GM20431 (cell line): ENCODE measurements around the gene CELF5.
"Not testable (repeated sequence)": the region's sequence is repeated elsewhere in the genome, so short reads cannot be mapped to it uniquely, and the experiment has no call there.

Source experiments
- in situ Hi-C: fragments of 300-500 bp; cut with MseI, MboI; formaldehyde crosslinking; loops from one replicate; pipeline ENCODE4 v1.15.0; 2020; ENCODE audit warnings: low sequenced_read_pairs; ENCODE audit not compliant: unreplicated experiment

Gene CELF5

DNA sequence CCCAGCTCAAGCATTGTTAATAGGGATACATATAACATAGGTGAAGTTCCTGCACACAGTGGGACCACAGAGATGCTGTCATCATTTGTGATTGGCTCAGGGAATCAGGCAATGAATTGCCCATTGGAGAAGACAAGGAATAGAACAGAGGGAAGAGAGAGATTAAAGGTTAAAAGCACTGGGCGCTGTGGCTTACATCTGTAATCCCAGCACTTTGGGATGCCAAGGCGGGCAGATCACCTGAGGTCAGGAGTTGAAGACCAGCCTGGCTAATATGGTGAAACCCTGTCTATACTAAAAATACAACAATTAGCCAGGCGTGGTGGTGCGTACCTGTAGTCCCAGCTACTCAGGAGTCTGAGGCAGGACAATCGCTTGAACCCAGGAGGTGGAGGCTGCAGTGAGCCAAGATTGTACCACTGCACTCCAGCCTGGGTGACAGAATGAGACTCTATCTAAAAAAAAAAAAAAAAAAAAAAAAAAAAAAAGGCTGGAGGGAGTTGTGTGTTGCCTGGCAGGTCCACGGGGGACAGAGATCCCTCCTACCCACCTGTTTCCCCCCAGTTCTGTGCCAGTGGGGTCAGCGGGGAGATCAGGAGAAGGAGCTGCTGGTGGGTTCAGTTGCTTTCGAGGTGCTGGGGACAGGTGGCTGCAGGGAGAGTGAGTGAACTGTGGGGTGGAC lies 110.4 kb downstream of the CELF5 start:
- in situ Hi-C loops, result loop anchor here (10.0 kb wide), 1 partner anchor 90 kb away; no protein-coding TSS in a partner anchor

DNA sequence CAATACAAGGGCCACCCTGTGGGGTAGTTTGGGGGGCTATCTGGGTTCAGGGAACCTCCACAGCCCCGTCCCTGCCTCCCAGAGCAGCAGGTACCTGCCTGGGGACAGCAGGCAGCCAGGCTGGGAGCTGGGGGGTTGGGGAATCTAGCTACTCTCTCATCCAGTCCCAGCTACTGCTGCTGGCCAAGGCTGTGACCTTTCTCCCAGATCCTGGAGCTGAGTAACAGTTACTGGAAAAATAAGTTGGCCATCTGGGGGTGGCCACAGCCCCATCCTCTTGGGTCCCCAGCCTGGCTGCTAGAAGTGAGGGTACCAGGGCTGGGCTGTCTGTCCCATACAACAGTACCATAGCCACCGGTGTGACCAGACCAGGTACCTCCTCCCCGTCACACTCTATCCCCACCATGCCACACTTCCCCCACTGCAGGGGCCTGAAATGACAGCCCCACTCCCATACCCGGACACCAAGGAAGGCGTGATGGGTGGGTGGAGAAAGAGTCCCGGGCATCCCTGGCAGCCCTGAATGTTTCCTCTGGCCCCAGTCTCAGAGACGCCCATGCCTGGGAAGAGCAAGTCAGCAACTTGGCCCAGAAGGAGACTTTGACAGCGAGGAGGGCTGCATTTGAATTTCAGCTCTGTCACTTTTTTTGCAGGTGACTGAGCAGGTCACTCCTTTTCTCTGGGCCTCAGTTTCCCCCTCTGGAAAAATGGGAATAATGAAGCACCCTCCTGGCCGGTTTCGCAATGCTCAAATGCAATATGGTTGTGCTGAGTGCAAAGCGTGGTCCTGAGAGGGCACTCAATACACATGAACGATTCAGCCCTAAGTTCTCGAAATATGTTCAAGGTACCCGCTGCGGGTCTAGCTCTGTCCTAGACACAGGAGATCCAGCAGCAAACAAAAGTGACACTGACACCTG lies 111.2 kb downstream of the CELF5 start:
- in situ Hi-C loops, result loop anchor here (10.0 kb wide), 1 partner anchor 89 kb away; no protein-coding TSS in a partner anchor

DNA sequence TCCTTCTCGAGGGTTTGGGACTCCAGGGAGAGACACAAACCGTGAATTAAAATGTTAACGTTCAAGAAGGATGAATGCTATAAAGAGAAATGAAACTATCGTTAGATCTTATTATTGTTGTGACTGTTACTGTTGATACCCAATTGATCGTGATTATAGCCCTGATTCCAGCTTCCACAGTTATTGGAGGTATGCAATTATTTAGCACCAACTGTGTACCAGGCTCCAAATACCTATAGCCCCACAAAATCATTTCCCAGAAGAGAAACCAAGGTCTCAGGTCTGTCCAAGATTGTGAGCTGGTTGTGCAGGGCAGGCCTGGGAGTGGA lies 111.9 kb downstream of the CELF5 start:
- in situ Hi-C loops, result loop anchor here (10.0 kb wide), 1 partner anchor 88 kb away; no protein-coding TSS in a partner anchor

DNA sequence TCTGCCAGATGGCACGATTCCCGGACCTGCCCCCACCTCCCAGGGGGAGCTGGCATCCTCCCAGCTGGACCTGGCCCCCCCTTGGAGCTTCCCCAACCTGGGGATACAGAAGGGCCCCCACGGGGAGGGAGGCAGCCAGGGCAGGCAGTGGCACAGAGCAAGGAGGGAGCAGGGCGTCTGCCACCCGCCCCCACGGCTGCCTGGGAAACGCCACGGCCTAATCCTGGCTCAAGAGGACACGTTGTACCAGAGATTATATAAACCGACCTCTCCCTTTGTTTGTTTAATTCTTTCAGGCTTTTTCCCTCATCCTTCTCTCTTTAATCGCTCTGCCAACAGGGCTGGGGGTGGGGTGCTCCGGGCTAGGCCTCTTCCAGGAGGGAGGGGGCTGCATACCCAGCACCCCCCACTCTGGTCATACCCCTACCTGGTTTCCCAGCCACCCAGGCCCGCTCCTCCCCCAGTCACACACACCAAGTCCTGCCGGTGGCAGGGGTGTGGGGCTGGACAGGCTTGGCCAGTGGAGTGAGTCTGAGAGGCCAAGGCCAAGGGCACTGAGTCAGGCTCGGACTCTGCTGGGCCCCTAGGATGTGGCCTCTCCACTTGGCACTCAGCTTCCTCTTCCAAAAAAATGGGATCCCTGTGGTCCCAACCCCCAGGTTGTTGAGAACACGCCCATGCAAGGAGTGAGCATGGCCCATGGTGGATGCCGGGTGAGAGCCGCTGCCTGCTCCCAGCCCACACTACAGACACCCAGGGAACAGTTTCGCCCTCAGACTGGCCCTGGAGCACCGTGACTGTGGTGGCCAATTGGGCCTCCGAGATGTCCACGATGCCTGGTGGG lies 112.4 kb downstream of the CELF5 start:
- in situ Hi-C loops, result loop anchor here (10.0 kb wide), 1 partner anchor 88 kb away; no protein-coding TSS in a partner anchor

DNA sequence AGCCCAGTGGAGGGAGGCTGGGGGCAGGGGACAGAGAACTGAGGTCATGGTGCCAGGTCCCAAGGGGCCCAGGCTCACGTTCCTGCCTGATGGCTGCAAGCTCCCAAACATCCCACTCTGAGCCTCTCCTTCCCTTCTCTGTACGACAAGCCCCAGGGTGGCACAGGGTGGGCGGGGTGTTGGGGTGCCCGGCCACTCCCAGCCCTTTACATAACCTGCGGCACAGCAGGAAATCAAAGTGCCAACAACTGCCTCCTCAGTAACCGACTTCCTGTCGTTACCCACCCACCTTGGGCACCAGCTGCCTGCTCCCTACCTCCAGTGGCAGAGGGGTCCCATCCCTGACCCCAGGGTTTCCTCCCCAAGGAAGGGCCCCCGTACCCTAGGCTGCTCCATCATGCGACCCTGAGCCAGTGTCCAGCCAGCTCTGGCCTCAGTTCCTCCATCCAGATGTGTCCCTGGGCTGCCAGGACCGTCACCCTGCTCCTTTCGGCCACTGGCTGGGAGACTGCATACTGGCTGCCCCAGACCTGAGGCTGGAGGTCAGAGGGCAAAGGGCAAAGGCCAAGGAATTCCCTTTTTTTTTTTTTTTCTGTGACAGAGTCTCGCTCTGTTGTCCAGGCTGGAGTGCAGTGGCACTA lies 114.2 kb downstream of the CELF5 start:
- in situ Hi-C loops, result loop anchor here (10.0 kb wide), 1 partner anchor 86 kb away; no protein-coding TSS in a partner anchor

DNA sequence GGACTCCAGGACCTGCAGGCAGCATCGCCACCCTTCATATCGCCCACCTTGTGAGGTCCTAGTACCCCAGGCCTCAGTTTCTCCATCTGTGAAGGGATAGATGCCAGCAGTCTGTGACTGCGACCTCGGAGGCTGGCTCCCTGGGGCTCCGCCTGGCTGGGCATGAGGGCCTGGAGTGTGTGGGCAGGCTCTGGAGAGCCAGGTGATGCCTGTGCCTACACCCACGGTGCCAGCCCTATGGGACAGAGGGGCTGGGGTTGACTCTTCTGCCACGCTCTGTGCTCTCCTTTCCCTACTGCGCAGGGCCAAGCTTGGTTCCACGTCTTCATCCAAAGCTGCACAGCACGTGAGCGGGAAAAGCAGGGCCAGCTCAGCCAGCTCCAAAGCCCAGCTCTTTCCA lies 115.9 kb downstream of the CELF5 start:
- in situ Hi-C loops, result no loop called here

- in situ Hi-C loops, result no loop called here
Observed at GRCh38 chr19:3342246-3342645, 117.8 kb downstream of the CELF5 start.

DNA sequence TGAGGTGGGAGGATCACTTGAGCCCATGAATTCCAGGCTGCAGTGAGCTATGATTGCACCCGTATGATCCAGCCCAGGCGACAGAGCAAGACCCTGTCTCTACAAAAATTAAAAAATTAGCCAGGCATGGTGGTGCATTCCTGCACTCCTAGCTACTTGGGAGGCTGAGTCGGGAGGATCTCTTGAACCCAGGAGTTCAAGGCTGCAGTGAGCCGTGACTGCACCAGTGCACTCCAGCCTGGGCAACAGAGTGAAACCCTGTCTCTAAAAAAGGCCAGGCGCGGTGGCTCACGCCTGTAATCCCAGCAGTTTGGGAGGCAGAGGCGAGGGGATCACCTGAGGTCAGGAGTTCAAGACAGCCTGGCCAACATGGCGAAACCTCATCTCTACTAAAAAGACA lies 118.5 kb downstream of the CELF5 start:
- in situ Hi-C loops, result not testable (repeated sequence)

GRCh38 chr19:3343619-3344502 lies 119.4 kb downstream of the CELF5 start:
- in situ Hi-C loops, result no loop called here

DNA sequence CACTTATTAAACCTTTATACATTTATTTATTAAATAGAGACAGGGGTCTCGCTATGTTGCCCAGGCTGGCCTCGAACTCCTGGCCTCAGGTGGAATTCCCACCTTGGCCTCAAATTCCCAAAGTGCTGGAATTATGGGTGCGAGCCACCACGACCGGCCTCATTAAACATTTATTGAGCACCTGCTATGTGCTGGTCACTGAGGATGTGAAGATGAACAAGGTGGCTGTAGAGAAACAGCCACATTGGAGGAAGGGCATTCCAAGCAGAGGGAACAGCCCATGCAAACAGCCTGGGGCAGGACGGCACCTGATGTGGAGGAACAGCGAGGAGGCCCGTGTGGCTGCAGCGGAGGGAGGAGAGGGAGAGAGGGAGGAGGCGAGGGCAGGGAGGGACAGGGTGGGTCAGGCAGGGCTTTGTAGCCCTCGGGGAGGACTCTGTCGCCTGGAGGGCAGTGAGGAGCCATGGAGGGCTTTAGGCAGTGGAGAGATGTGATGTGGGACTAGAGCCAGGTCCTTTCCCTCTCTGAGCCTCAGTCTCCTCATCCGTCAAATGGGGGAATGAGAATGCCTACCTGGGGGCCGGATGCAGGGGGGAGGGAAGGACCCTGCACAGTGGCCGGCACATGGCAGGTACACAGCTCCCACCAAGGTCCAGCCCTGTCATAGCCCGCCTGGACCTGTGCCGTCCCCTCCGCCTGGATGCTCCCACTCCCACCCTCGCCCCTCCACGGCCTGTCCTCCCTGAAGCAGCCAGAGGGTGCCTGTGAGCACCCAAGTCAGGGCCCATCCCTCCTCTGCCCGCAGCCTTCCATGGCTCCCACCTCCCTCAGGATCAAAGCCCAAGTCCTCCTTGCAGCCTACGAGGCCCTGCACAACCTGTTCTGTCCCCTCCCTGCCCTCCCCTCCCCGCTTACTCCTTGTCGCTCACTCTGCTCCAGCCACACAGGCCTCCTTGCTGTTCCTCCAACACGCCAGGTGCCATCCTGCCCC lies 120.4 kb downstream of the CELF5 start:
- in situ Hi-C loops, result no loop called here

DNA sequence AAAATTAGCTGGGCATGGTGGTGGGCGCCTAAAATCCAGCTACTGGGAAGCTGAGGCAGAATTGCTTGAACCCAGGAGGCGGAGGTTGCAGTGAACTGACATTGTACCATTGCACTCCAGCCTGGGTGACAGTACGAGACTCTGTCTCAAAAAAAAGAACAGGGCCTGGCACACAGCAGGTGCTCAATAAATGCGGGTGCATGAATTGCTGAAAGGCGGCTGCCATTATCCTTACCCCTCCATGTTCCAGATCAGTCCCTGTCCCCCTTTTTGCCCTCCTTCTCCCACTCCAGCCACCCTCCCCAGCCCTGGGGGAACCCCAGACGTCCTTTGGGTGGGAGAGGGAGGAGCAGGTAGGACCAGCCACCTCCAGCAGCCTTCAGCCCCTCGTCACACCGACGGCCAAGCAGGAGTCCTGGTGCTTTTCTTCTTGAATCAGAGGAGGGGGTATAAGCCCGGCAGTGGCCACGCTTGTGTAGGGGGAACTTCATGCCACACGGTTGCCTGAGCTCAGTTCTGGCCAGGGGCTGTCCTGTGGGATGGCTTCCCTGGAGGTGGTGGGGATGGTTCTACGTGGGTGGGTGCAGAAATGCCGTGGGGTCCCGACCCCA lies 121.5 kb downstream of the CELF5 start:
- in situ Hi-C loops, result no loop called here
